HL-60 (cell line): ENCODE data around the gene SNAP91.
"Not testable (repeated sequence)": the region's sequence is repeated elsewhere in the genome, so short reads cannot be mapped to it uniquely, and the experiment has no call there.

Experiments
- DNase-seq, 2 experiments: peaks; one replicate each; pipeline ENCODE4 v3.0.0-alpha.2; 2010 to 2020; ENCODE audit warnings: low read depth in 1 of 2, low spot score in 1 of 2
- H3K27ac ChIP-seq: fragments of 250-450 bp; sonication (Bioruptor Pico); replicated peaks from 2 replicates; pipeline ENCODE4 v1.5.1; 2020; ENCODE audit warnings: mild to moderate bottlenecking, moderate library complexity
- H3K27me3 ChIP-seq: fragments of 250-450 bp; sonication (Bioruptor Pico); 2 replicates; pipeline ENCODE4 v1.5.1; 2021; ENCODE audit warnings: mild to moderate bottlenecking, moderate library complexity; ENCODE audit not compliant: insufficient read depth, poor library complexity, severe bottlenecking
- H3K4me3 ChIP-seq: replicated peaks from 2 replicates; pipeline ENCODE4 v1.5.1; 2011; ENCODE audit warnings: mild to moderate bottlenecking, control low read depth, low read length; ENCODE audit not compliant: insufficient read depth
- GABPA ChIP-seq: IDR thresholded peaks from 2 replicates; pipeline ENCODE4 v1.6.1; 2012; ENCODE audit warnings: low read depth
- POLR2AphosphoS5 ChIP-seq: IDR thresholded peaks from 2 replicates; pipeline ENCODE4 v1.6.1; 2012; ENCODE audit warnings: low read depth
- SPI1 ChIP-seq: IDR thresholded peaks from 2 replicates; pipeline ENCODE4 v1.6.1; 2012; ENCODE audit warnings: low read depth, mild to moderate bottlenecking, borderline replicate concordance
- TF ChIP-seq, protein P1 (sequence below): IDR thresholded peaks from one replicate; pipeline ENCODE4 v1.5.1; 2011; ENCODE audit warnings: low read length, control low read depth, inconsistent platforms; ENCODE audit not compliant: insufficient read depth
- TF ChIP-seq, protein P2 (sequence below): IDR thresholded peaks from 2 replicates; pipeline ENCODE4 v1.6.1; 2012; ENCODE audit warnings: low read depth; ENCODE audit not compliant: insufficient replicate concordance

Gene SNAP91

DNA sequence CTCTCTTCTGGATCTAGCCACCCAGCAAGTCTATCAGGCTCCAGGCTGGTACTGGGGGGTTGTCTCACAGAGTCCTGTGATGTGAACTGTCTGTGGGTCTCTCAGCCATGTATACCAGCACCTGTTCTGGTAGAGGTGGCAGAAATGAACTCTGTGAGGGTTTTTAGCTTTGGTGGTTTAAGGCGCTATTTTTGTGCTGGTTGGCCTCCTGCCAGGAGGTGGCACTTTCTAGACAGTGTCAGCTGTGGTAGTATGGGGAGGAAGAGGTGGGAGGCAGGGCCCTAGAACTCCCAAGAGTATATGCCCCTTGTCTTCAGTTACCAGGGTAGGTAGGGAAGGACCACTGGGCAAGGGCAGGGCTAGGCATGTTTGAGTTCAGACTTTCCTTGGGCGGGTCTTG, 75.8 kb downstream of the SNAP91 start:
- TF ChIP-seq, protein P1, sequence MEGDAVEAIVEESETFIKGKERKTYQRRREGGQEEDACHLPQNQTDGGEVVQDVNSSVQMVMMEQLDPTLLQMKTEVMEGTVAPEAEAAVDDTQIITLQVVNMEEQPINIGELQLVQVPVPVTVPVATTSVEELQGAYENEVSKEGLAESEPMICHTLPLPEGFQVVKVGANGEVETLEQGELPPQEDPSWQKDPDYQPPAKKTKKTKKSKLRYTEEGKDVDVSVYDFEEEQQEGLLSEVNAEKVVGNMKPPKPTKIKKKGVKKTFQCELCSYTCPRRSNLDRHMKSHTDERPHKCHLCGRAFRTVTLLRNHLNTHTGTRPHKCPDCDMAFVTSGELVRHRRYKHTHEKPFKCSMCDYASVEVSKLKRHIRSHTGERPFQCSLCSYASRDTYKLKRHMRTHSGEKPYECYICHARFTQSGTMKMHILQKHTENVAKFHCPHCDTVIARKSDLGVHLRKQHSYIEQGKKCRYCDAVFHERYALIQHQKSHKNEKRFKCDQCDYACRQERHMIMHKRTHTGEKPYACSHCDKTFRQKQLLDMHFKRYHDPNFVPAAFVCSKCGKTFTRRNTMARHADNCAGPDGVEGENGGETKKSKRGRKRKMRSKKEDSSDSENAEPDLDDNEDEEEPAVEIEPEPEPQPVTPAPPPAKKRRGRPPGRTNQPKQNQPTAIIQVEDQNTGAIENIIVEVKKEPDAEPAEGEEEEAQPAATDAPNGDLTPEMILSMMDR, result no peak
- TF ChIP-seq POLR2AphosphoS5 (no peak), SPI1 (no peak)
- TF ChIP-seq, protein P2, sequence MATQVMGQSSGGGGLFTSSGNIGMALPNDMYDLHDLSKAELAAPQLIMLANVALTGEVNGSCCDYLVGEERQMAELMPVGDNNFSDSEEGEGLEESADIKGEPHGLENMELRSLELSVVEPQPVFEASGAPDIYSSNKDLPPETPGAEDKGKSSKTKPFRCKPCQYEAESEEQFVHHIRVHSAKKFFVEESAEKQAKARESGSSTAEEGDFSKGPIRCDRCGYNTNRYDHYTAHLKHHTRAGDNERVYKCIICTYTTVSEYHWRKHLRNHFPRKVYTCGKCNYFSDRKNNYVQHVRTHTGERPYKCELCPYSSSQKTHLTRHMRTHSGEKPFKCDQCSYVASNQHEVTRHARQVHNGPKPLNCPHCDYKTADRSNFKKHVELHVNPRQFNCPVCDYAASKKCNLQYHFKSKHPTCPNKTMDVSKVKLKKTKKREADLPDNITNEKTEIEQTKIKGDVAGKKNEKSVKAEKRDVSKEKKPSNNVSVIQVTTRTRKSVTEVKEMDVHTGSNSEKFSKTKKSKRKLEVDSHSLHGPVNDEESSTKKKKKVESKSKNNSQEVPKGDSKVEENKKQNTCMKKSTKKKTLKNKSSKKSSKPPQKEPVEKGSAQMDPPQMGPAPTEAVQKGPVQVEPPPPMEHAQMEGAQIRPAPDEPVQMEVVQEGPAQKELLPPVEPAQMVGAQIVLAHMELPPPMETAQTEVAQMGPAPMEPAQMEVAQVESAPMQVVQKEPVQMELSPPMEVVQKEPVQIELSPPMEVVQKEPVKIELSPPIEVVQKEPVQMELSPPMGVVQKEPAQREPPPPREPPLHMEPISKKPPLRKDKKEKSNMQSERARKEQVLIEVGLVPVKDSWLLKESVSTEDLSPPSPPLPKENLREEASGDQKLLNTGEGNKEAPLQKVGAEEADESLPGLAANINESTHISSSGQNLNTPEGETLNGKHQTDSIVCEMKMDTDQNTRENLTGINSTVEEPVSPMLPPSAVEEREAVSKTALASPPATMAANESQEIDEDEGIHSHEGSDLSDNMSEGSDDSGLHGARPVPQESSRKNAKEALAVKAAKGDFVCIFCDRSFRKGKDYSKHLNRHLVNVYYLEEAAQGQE, result no peak
- Histone ChIP-seq H3K27me3 (peaks cover 2% of the 10 kb centered on the region), H3K27ac (no peak overlapping the region), H3K4me3 (no peak overlapping the region)
- DNase-seq, result no peak

DNA sequence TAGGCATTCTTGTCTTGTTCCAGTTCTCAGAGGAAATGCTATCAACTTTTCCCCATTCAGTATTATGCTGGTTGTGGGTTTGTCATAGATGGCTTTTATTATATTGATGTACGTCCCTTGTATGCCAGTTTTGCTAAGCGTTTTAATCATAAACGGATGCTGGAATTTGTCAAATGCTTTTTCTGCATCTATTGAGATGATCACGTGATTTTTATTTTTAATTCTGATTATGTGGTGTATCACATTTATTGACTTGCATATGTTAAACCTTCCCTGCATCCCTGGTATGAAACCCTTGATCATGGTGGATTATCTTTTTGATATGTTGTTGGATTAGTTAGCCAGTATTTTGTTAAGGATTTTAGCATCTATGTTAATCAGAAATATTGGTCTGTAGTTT, 79.0 kb downstream of the SNAP91 start:
- H3K27me3 ChIP-seq, DNase-seq, H3K27ac ChIP-seq: not testable (repeated sequence)

DNA sequence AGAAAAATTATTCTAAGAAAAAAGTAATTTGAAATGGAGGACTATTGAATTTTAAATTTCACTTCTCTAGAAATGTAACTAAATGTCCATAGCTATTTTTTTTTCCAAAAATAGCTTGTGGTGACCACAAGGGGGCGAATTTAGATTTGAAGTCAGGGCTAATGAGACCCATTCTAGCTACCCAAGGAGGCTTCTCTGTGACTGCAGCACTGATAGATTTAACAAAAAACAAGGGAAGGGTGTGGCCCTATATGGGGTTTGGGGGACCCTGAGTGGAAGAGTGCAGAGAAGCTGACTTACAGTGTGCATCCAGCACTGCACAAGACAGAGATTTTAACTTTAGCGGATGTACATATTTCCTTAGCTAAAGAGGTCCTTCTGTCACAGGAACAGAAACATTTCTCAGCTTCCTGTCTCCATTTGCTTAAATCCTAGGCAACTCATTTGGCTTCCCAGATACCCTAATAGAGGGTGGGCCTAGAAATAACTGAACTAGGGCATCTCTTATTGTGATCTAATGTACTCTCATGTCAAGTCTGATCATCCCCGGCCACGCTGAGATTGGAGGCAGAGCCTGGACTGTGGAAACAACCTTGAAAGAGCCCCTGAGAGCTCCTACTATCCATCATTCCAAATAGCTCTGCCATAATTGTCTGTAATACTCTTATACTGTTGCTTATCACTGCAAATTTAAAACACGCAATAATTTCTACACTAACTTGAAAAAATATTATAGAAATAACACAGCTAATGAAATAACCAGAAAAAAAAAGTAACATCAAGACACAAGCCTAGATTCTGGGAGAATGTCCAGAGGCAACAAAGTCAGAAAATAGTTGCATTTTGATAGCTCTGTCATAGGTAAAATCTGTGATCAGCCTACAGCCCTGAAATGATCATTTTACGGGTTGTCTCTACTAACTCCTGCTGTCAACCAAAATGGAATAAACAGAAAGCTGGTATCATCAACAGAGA, 93.6 kb downstream of the SNAP91 start:
- H3K27me3 ChIP-seq, result no peaks in the 10 kb centered on the region
- DNase-seq, result no peak
- no peak for TF ChIP-seq GABPA
- TF ChIP-seq POLR2AphosphoS5, result no peak
- TF ChIP-seq, protein P1, result peak; percentile 29
- TF ChIP-seq SPI1, result no peak
- TF ChIP-seq, protein P2, result no peak
- H3K27ac ChIP-seq, result no peak overlapping the region
- H3K4me3 ChIP-seq, result no peak overlapping the region

More for the DNA sequence above, 79.0 kb downstream of the SNAP91 start:
- not testable (repeated sequence) for H3K4me3 ChIP-seq

DNA sequence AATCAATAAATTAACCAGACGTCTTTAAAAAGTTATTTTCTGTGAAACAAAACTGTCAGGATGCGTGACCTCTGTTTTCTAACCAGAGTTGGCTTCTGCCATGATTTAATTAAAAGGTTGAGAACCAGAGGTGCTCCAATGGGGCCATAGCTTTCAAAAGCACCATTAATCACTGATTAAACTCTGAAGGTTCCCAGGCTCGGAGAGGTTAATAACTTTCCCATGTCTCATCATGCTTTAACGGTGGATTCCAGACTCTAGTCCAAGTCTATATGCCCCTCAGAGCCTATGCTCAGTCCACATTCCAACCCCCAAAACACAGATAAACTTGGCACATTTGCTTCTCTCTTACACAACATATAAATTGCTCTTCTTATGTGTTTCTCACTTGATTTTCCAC, 95.5 kb downstream of the SNAP91 start:
- Histone ChIP-seq H3K27me3 (no peaks in the 10 kb centered on the region), H3K4me3 (no peak overlapping the region), H3K27ac (no peak overlapping the region)
- no peak for TF ChIP-seq POLR2AphosphoS5
- TF ChIP-seq, protein P1, result no peak
- no peak for TF ChIP-seq GABPA
- TF ChIP-seq, protein P2, result no peak
- no peak for TF ChIP-seq SPI1
- DNase-seq, result no peak
